Left renal cortex interstitium (tissue), 4 donors: Measurements from ENCODE around the gene THOC6. TPM values are rescaled to one million over a fixed set of nuclear protein-coding genes. Genes with fewer than 3 reads are reported as not detected.

Source experiments
- DNase-seq, 4 donors: peaks; one replicate each; pipeline ENCODE4 v3.0.0-alpha.2; 2013; ENCODE audit warnings: low read depth in 4 of 4, low spot score in 2 of 4, missing footprints in 1 of 4
- polyA plus RNA-seq, 4 donors: library from polyadenylated mRNA; unstranded; fragments of 120-200 nt; gene quantifications; one replicate each; pipeline ENCODE4 v1.2.1, GENCODE V29; 2013; ENCODE audit not compliant: insufficient read length in 4 of 4

The THOC6 gene
- polyA plus RNA-seq, 4 donors, result 28.5 to 36.4 (median 33.1) TPM

GRCh38 chr16:2990891-2991290, 32.9 kb upstream of the THOC6 start:
- no peak for DNase-seq

DNA sequence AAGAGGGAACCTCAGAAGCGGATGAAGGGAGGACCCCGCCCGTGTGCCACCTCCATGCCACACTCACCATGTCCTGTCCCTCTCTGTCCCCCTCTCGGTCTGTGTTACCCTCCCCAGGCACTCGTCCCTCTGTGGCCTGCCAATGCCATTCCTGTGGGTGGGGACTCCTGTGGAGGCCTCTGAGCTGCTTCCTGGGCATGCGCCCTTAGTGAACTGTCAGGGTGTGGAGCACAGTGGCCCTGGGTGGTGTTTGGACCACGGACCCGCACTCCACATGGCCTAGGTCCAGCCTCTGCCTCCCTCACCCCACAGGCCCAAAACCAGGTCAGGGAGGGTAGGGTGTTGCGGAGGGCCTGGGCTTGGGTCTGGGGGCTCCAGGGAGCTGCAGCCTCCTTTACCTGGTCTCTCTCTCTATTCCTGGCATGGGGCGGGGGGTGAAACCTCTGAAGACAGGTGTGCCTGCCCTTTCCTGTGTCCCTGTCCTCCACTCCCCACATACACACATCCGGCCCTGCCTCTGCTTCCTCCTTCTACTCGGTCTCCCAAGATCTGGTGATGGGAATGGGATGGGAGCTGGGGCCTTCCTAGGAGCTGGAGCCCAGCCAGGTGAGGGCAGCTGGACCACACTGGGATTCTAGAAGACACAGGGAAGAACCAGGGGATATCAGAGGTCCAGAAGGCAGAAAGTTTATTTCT, 32.1 kb upstream of the THOC6 start:
- no peak for DNase-seq

DNA sequence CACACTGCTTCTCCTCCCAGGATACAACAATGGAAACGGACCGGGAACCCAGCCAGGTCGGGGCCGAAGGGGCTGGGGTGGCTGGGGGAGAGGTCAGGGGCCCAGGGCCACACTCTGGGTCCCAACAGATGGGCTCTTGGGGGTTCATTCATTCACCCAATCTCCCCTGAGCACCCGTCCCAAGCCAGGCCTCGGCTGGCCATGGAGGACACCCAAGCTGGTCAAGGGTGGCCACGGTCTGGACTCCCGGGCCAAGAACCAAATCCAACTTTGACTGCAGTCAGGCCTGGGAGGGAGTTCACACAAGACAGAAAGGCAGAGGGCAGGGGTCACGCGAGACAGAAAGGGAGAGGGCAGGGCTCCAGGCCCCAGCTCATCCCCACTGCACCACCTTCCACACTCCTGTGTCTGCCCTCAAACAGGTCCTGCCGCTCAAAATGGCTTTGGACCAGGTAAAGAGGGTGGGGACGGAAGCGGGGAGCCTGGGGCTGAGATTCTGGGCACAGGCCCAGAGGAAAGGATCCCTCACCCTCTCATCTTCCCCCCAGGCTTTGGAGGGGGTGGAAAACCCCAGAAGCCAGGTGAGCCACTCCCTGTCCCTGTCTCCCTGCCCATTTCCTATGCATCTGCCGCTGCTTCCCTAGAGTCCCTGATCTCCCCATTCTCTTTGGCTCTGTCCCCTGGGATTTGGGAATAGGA, 31.3 kb upstream of the THOC6 start:
- DNase-seq, result no peak

DNA sequence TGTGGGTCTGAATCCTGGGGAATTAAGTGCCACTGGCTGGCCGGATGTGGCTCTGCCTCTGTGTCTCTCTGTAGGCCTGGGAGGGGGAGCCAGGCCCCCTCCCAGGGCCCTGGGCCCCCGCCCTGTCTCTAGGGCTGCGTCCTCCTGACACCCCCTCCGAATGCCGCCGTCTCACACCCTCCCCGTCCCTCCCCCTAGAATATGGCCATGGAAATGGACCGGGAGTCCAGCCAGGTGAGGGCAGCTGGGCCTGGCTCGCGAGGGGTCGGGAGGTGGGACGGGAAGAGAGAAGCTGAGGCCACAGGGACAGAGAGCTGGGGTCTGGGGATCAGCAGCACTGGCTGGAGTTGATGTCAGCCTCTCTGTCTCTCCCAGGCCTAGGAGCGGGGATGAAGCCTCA, 27.5 kb upstream of the THOC6 start:
- no peak for DNase-seq

DNA sequence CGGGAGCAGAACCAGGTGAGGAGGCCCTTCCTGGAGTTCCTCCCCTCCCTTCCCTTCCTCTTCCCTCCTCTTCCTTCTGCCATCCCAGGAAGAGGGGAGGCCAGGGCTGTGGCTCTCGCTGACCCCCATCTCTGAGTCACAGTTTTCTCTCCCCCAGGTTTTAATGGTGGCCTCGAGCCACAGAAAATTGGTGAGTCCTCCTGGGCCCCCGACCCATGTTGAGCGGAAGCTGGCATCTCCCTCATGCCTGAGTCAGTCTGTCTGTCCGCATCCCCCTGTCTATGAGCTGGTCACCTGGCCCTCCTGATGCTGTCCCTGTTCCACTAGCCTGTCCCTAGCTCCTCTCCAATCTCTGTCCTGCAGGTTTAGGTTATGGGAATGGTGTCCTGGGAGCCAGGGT, 23.9 kb upstream of the THOC6 start:
- no peak for DNase-seq

- DNase-seq, result no peak
Measured at GRCh38 chr16:3000540-3000939, 23.3 kb upstream of the THOC6 start.

DNA sequence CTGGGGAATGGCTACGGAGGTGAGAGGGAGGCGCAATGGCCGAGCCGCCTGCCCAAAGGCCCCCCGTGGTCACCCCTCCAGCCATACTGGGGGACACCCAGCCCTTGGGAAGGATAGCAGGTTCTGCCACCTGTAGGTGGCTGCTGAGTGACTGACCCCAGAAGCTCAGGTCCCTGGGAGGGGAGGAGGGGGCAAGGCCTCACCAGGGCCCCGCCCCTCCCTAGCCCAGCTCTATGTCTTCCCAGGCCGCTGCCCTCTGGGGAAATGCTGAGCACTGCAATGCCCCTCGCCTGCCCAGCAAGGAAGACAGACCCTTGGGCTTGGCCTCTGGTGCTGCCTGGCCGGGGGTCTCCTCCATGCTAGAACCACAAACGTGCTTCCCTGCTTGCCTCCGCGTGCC, 22.5 kb upstream of the THOC6 start:
- DNase-seq, result no peak

DNA sequence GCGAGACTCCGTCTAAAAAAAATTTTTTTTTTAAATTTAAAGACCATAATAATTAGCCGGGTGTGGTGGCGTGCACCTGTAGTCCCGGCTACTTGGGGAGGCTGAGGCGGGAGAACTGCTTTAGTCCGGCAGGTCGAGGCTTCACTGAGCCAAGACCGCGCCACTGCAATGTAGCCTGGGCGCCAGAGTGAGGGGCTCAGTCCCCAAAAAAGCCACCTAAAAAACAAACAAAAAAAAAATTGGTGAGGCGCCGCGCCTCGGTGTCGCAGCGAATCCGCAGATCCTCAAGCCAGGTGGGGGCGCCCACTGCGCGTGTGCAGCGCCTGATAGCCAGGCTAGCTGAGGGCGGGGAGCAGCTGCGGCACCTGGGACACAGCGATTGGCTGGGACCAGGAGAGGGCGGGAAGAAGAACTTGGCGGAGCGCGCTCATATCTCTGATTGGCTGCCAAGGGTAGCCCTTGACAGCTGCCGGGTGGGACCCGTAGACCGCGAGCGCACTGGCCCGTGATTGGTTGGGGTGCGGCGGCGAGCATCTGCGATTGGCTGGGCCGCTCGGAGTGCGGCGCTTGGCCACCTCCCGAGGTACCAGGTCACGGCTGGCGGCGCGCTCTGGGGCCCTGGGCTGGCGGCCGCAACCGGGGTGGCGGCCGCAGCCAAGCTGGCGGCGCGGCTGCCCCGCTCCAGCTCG, 20.1 kb upstream of the THOC6 start:
- DNase-seq, result peak in 2 of 4 donors; percentile 92 to 94

DNA sequence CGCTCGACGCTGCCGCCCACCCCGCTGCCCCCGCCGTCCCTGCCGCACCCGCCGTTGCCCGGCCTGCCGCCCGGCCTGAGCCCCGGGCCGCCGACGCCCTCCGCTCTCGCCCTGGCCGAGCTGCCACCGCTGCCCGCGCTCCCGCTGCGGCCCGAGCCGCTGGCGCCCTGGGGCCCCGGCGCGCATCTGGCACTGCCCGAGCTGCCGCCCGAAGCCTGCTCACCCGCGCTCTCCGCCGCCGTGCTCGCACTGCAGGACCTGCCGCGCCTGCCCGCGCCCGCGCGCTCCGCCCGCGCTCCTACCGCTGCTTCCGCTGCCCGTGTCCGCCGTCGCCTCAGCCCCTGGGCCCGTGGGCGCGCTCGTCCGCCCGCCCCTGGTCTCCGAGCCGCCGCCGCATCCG, 19.5 kb upstream of the THOC6 start:
- DNase-seq, result no peak

DNA sequence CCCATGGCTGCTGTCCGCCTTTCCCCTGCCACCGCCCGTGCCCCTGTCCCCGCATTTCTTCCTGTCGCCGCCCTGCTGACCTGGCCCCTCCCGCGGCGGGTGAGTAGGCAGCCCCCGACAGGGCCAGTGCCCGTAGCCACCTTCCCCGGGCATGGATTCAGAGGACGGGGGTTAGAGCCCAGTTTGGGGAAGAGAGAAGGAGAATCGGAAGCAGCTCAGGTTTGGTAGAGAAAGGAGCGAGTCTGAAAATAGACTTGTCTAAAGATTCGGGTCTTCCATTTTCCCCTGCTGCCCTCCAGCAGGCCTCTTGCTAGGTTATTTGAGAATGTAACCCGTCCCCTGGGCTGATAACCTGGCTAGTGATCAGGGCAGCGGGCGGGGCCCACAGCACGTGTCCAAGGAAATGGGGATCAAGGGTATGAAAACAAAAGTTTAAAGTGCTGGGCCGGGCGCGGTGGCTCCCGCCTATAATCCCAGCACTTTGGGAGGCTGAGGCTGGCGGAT, 19.0 kb upstream of the THOC6 start:
- no peak for DNase-seq

DNA sequence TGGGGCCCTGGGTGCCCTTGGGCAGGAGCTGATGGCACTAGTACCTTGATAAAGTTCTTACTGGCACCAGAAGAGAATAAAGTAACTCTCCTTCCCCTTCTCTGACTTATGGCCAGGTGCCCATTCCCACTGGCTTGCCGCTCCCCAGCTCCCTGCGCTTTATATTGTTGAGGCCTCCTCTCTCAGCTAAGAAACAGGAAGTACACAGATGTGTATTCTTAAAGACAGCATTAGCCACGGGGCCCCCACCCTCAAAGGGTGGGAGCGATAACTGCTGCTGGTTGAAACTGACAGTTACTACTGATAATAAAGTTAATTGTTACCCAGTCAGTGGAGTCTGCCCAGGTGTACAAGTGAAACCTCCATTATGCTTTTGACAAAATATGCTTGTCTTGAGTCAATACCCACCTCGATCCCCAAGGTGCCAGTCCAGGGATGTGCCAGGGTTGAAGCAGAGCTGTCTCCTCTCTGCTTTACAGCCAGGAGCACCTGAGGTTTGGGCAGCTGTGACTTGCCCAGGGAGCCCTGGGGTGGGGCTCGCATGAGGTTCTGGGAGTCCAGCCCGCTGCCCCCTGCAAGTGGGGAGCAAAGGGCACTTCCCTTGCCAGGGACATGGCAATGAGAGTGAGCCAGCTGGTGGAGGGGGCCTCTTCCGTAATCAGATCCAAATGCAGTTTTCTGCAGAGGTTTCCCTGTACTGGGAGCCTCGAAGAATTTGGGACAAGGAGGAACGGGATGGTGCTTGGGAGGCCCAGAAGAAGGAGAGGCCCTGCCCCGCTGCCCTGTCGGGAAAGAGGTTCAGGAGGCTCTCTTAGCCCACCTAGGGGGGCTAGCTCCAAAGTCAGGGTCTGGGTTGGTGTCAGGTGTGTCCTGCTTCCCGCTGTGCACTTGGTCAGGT, 16.5 kb upstream of the THOC6 start:
- DNase-seq, result no peak

GRCh38 chr16:3007957-3008689, 15.7 kb upstream of the THOC6 start:
- no peak for DNase-seq

- no peak for DNase-seq
Measured at GRCh38 chr16:3008690-3009037, 15.2 kb upstream of the THOC6 start.

- no peak for DNase-seq
Measured at GRCh38 chr16:3009568-3010390, 14.1 kb upstream of the THOC6 start.

DNA sequence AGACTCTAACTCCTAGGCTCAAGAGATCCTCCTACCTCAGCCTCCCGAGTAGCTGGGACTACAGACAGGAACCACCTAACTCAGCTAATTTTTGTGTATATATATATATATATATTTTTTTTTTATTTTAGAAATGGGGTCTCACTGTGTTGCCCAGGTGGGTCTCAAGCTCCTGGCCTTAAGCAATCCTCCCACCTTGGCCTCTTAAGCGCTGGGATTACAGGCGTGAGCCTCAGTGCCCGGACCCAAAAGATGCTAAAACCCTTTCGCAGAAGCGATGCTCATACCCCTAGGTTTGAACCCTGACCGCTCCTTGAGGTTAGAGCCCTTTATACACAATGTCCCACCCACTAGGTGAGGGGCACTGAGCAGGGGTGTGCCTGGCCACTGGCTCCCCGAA, 13.3 kb upstream of the THOC6 start:
- no peak for DNase-seq

- no peak for DNase-seq
Measured at GRCh38 chr16:3012246-3012645, 11.6 kb upstream of the THOC6 start.

- DNase-seq, result no peak
Measured at GRCh38 chr16:3012828-3013420, 10.9 kb upstream of the THOC6 start, which contains the start of gene CLDN9. CLDN9 (plus strand) TSS chr16:3012923; CDS start chr16:3013363, 440 bp downstream.

DNA sequence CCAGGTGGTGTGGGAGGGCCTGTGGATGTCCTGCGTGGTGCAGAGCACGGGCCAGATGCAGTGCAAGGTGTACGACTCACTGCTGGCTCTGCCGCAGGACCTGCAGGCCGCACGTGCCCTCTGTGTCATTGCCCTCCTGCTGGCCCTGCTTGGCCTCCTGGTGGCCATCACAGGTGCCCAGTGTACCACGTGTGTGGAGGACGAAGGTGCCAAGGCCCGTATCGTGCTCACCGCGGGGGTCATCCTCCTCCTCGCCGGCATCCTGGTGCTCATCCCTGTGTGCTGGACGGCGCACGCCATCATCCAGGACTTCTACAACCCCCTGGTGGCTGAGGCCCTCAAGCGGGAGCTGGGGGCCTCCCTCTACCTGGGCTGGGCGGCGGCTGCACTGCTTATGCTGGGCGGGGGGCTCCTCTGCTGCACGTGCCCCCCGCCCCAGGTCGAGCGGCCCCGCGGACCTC, 10.3 kb upstream of the THOC6 start:
- DNase-seq, result no peak
